Tibial artery (tissue), 4 donors: Measurements from ENCODE around the gene LIMS1.

Source experiments
- DNase-seq, 2 donors: peaks; one replicate each; pipeline ENCODE4 v3.0.0-alpha.2; 2019
- H3K27ac ChIP-seq, 2 donors: fragments of 200-600 bp; sonication (generic) in 1 of 2; 1 replicate in 1 of 2; 2 replicates in 1 of 2; pipeline ENCODE4 v1.5.1; 2018 to 2019; ENCODE audit warnings: mild to moderate bottlenecking in 1 of 2
- H3K27me3 ChIP-seq, 2 donors: fragments of 200-600 bp; sonication (generic) in 1 of 2; one replicate each; pipeline versions ENCODE4 v1.5.1 to v1.6.0; 2016 to 2019
- H3K36me3 ChIP-seq, 3 donors: fragments of 200-600 bp; sonication (generic) in 2 of 3; one replicate each; pipeline ENCODE4 v1.5.1; 2016 to 2019; ENCODE audit warnings: mild to moderate bottlenecking in 2 of 3
- H3K4me1 ChIP-seq, 4 donors: fragments of 200-600 bp; sonication (generic) in 2 of 4; 1 replicate in 3 of 4; 2 replicates in 1 of 4; pipeline ENCODE4 v1.5.1; 2016 to 2019
- H3K4me3 ChIP-seq, 2 donors: fragments of 200-600 bp; sonication (generic) in 1 of 2; 1 replicate in 1 of 2; 2 replicates in 1 of 2; pipeline ENCODE4 v1.5.1; 2018 to 2019; ENCODE audit warnings: mild to moderate bottlenecking in 2 of 2
- H3K9me3 ChIP-seq, 3 donors: fragments of 200-600 bp; sonication (generic) in 1 of 3; one replicate each; pipeline ENCODE4 v1.5.1; 2016 to 2019
- CTCF ChIP-seq, 2 experiments: fragments of 200-600 bp in 1 of 2; fragments of 450-650 bp in 1 of 2; IDR thresholded peaks; one replicate each; pipeline ENCODE4 v1.5.1; 2017 to 2019; ENCODE audit warnings: antibody characterized with exemption in 2 of 2, mild to moderate bottlenecking in 1 of 2, moderate library complexity in 1 of 2
- intact Hi-C: fragments of 100-400 bp; cut with DNase I; formaldehyde crosslinking; loops from one replicate; pipeline ENCODE4 v1.15.0; 2023; ENCODE audit warnings: low total_unique reads

LIMS1 gene

GRCh38 chr2:108611021-108611420, 76.8 kb downstream of the LIMS1 start:
- DNase-seq = no peak
- Histone ChIP-seq H3K4me1 (peaks cover 0 to 26% (median 12%) of the 10 kb centered on the region in 4 donors), H3K9me3 (no peaks in the 10 kb centered on the region), H3K27ac (no peak overlapping the region), H3K36me3 (no peaks in the 10 kb centered on the region), H3K27me3 (no peaks in the 10 kb centered on the region), H3K4me3 (no peak overlapping the region)
- intact Hi-C loops = no loop called here
- TF ChIP-seq CTCF (IDR thresholded peaks at IDR 0.05) = no peak

GRCh38 chr2:108612153-108612513, 77.9 kb downstream of the LIMS1 start:
- no peak for TF ChIP-seq CTCF (IDR thresholded peaks at IDR 0.05)
- no peak for DNase-seq
- peaks cover 0 to 30% (median 14%) of the 10 kb centered on the region in 4 donors for H3K4me1 ChIP-seq

GRCh38 chr2:108612514-108613183, 78.4 kb downstream of the LIMS1 start:
- Histone ChIP-seq H3K4me1 (peaks cover 0 to 35% (median 19%) of the 10 kb centered on the region in 4 donors), H3K27ac (no peak overlapping the region)
- intact Hi-C loops = no loop called here

More at GRCh38 chr2:108612153-108612513, 77.9 kb downstream of the LIMS1 start:
- Histone ChIP-seq H3K27me3 (no peaks in the 10 kb centered on the region), H3K9me3 (no peaks in the 10 kb centered on the region), H3K36me3 (no peaks in the 10 kb centered on the region), H3K4me3 (no peak overlapping the region), H3K27ac (no peak overlapping the region)
- intact Hi-C loops = no loop called here

GRCh38 chr2:108613261-108614042, 79.2 kb downstream of the LIMS1 start:
- intact Hi-C loops = no loop called here
- no peak for DNase-seq
- H3K4me1 ChIP-seq = peaks cover 0 to 41% (median 20%) of the 10 kb centered on the region in 4 donors
- no peak overlapping the region for H3K4me3 ChIP-seq
- TF ChIP-seq CTCF (IDR thresholded peaks at IDR 0.05) = no peak
- H3K27ac ChIP-seq = no peak overlapping the region
- no peaks in the 10 kb centered on the region for H3K9me3 ChIP-seq
- H3K36me3 ChIP-seq = no peaks in the 10 kb centered on the region
- no peaks in the 10 kb centered on the region for H3K27me3 ChIP-seq

More at GRCh38 chr2:108612514-108613183, 78.4 kb downstream of the LIMS1 start:
- Histone ChIP-seq H3K9me3 (no peaks in the 10 kb centered on the region), H3K27me3 (no peaks in the 10 kb centered on the region), H3K36me3 (no peaks in the 10 kb centered on the region), H3K4me3 (no peak overlapping the region)
- TF ChIP-seq CTCF (IDR thresholded peaks at IDR 0.05) = no peak
- no peak for DNase-seq

DNA sequence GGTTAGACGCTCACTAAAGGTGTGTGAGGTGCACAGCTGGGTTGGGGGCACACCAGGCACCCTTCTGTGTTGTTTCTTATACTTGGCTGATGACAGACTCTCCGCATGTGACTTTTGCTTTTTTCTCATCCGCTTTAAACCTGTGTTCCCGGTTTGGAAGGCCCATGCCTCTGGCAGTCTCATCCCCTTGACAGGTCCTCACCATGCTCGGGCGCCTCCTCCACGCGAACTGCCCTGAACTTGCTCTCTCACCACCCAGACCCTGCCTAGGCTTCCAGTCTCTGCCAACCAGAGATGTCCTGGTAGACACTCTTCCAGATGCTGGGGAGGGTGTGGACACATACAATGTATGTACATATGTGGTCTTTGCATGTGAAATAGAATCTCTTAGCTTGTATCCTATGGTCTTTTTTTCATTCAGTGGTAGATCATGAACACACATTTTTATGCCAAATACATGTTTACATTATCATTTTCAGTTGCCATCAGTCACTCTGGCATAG, 79.8 kb downstream of the LIMS1 start:
- Histone ChIP-seq H3K36me3 (no peaks in the 10 kb centered on the region), H3K4me3 (no peak overlapping the region), H3K27me3 (no peaks in the 10 kb centered on the region), H3K9me3 (no peaks in the 10 kb centered on the region), H3K4me1 (peaks cover 0 to 41% (median 20%) of the 10 kb centered on the region in 4 donors), H3K27ac (no peak overlapping the region)
- no peak for TF ChIP-seq CTCF (IDR thresholded peaks at IDR 0.05)
- intact Hi-C loops = no loop called here
- no peak for DNase-seq
